SH-SY5Y (cell line): ENCODE measurements around the gene WWP2.

Source experiments
- GATA2 ChIP-seq: IDR thresholded peaks from 2 replicates; pipeline ENCODE4 v1.6.1; 2011; ENCODE audit warnings: mild to moderate bottlenecking, low read depth, low read length
- GATA3 ChIP-seq: IDR thresholded peaks from 2 replicates; pipeline ENCODE4 v1.6.1; 2011; ENCODE audit warnings: low read depth, mild to moderate bottlenecking, low read length, moderate library complexity

GRCh38 chr16:69725480-69726312 lies 36.4 kb upstream of the WWP2 start:
- no peak for TF ChIP-seq GATA3
- TF ChIP-seq GATA2 = no peak
